WTC11 (cell line): ENCODE data around the gene TEK. TPM values are rescaled to one million over a fixed set of nuclear protein-coding genes. Genes with fewer than 3 reads are reported as not detected.

Source experiments
- ATAC-seq: fragments of 200-7000 bp; cut with Tn5 transposase; 2 replicates; pipeline ENCODE4 v1.10.0; 2021; ENCODE audit warnings: mild to moderate bottlenecking, moderate library complexity
- CTCF ChIA-PET: fragments of 300-600 bp; sonication (Branson Sonifier 250); formaldehyde crosslinking; loops from one replicate; lab custom pipeline; 2021; ENCODE audit warnings: antibody characterized with exemption; lab: Charles Lee
- POLR2A ChIA-PET: fragments of 350-600 bp; sonication (Branson Sonifier 250); formaldehyde crosslinking; loops from one replicate; lab custom pipeline; 2021; ENCODE audit warnings: antibody characterized with exemption; lab: Charles Lee
- DNase-seq: peaks from one replicate; pipeline ENCODE4 v3.0.0; 2021; ENCODE audit warnings: low spot score
- H3K27ac Mint-ChIP-seq: 2 replicates; pipeline ENCODE4 v1.8.0; 2021; ENCODE audit warnings: mixed read lengths
- H3K27me3 Mint-ChIP-seq: 2 replicates; pipeline ENCODE4 v1.8.0; 2021; ENCODE audit warnings: low read depth, mild to moderate bottlenecking, moderate library complexity, mixed read lengths
- H3K36me3 Mint-ChIP-seq: 2 replicates; pipeline ENCODE4 v1.8.0; 2021; ENCODE audit warnings: mixed read lengths
- H3K4me1 Mint-ChIP-seq: 2 replicates; pipeline ENCODE4 v1.8.0; 2022; ENCODE audit warnings: mixed read lengths
- H3K4me3 Mint-ChIP-seq: 2 replicates; pipeline ENCODE4 v1.8.0; 2021; ENCODE audit warnings: mild to moderate bottlenecking, moderate library complexity, mixed read lengths
- H3K9me3 Mint-ChIP-seq: 2 replicates; pipeline ENCODE4 v1.8.0; 2021; ENCODE audit warnings: mixed read lengths
- AFF4 ChIP-seq: sonication (generic); formaldehyde crosslinking; IDR thresholded peaks from 2 replicates; pipeline ENCODE4 v1.8.1; 2023; ENCODE audit warnings: mild to moderate bottlenecking, missing genetic modification reagents, borderline replicate concordance
- ATF1 ChIP-seq: sonication (generic); formaldehyde crosslinking; IDR thresholded peaks from 2 replicates; pipeline ENCODE4 v1.8.1; 2023; ENCODE audit warnings: mild to moderate bottlenecking, moderate library complexity, missing genetic modification reagents
- CREM ChIP-seq: sonication (generic); formaldehyde crosslinking; IDR thresholded peaks from 2 replicates; pipeline ENCODE4 v1.8.1; 2022; ENCODE audit warnings: mild to moderate bottlenecking, missing genetic modification reagents, moderate library complexity
- E2F1 ChIP-seq: sonication (generic); formaldehyde crosslinking; IDR thresholded peaks from 2 replicates; pipeline ENCODE4 v1.8.0; 2022; ENCODE audit warnings: mild to moderate bottlenecking, missing genetic modification reagents
- ETV6 ChIP-seq: sonication (generic); formaldehyde crosslinking; IDR thresholded peaks from 2 replicates; pipeline ENCODE4 v1.8.1; 2022; ENCODE audit warnings: mild to moderate bottlenecking, missing genetic modification reagents
- MAX ChIP-seq: sonication (generic); formaldehyde crosslinking; IDR thresholded peaks from 2 replicates; pipeline ENCODE4 v1.8.0; 2022; ENCODE audit warnings: mild to moderate bottlenecking, missing genetic modification reagents
- PRDM15 ChIP-seq: sonication (generic); formaldehyde crosslinking; IDR thresholded peaks from 2 replicates; pipeline ENCODE4 v1.8.0; 2022; ENCODE audit warnings: missing genetic modification reagents
- SMAD3 ChIP-seq: sonication (generic); formaldehyde crosslinking; IDR thresholded peaks from 2 replicates; pipeline ENCODE4 v1.8.0; 2022; ENCODE audit warnings: missing genetic modification reagents, mild to moderate bottlenecking, borderline replicate concordance
- SMAD4 ChIP-seq: sonication (generic); formaldehyde crosslinking; IDR thresholded peaks from 2 replicates; pipeline ENCODE4 v1.8.0; 2022; ENCODE audit warnings: mild to moderate bottlenecking, missing genetic modification reagents
- STAT6 ChIP-seq: sonication (generic); formaldehyde crosslinking; conservative IDR thresholded peaks from 2 replicates; pipeline ENCODE4 v1.8.1; 2023; ENCODE audit warnings: mild to moderate bottlenecking, low read depth, missing genetic modification reagents, moderate library complexity
- TEAD4 ChIP-seq: sonication (generic); formaldehyde crosslinking; IDR thresholded peaks from 2 replicates; pipeline ENCODE4 v1.8.0; 2022; ENCODE audit warnings: mild to moderate bottlenecking, missing genetic modification reagents
- USF2 ChIP-seq: sonication (generic); formaldehyde crosslinking; IDR thresholded peaks from 2 replicates; pipeline ENCODE4 v1.8.1; 2023; ENCODE audit warnings: mild to moderate bottlenecking, missing genetic modification reagents, moderate library complexity
- ZMAT4 ChIP-seq: fragments of 250-450 bp; sonication (Bioruptor Pico); IDR thresholded peaks from 2 replicates; pipeline ENCODE4 v1.9.0; 2021; ENCODE audit warnings: mild to moderate bottlenecking
- ZNF396 ChIP-seq: fragments of 250-450 bp; sonication (Bioruptor Pico); IDR thresholded peaks from 2 replicates; pipeline ENCODE4 v1.8.0; 2021; ENCODE audit warnings: mild to moderate bottlenecking, moderate library complexity, borderline replicate concordance
- ZNF512 ChIP-seq: sonication (generic); formaldehyde crosslinking; IDR thresholded peaks from 2 replicates; pipeline ENCODE4 v1.8.1; 2022; ENCODE audit warnings: missing genetic modification reagents, borderline replicate concordance
- total RNA-seq: library from RNA; stranded (reverse); gene quantifications from 3 replicates; pipeline ENCODE4 v1.2.3, GENCODE V29; 2021

Gene TEK
- total RNA-seq, 1 experiment from 2014 or later, result 3.1 TPM

- H3K27me3 Mint-ChIP-seq, result no peaks in the 10 kb centered on the region
- no peaks in the 10 kb centered on the region for H3K4me1 Mint-ChIP-seq
- ATAC-seq, result no peak
- H3K36me3 Mint-ChIP-seq, result no peaks in the 10 kb centered on the region
- TF ChIP-seq ATF1 (no peak), MAX (CRISPR knock-in tag) (no peak), USF2 (CRISPR knock-in tag) (no peak)
- TF ChIP-seq, all 79 proteins: peak for 0
- POLR2A ChIA-PET, result no interaction called here
- CTCF ChIA-PET, result no interaction called here
- Mint-ChIP-seq H3K27ac (no peak overlapping the region), H3K4me3 (no peak overlapping the region), H3K9me3 (peaks cover 12% of the 10 kb centered on the region)
- DNase-seq, result no peak
Measured at GRCh38 chr9:27179245-27179865, 70.3 kb downstream of the TEK start.

GRCh38 chr9:27181381-27181780, 72.4 kb downstream of the TEK start:
- no peak overlapping the region for H3K27ac Mint-ChIP-seq
- ChIA-PET POLR2A (no interaction called here), CTCF (no interaction called here)
- no peaks in the 10 kb centered on the region for H3K36me3 Mint-ChIP-seq
- DNase-seq (no peak), ATAC-seq (no peak)
- no peaks in the 10 kb centered on the region for H3K27me3 Mint-ChIP-seq
- H3K4me3 Mint-ChIP-seq, result no peak overlapping the region
- no peaks in the 10 kb centered on the region for H3K4me1 Mint-ChIP-seq
- H3K9me3 Mint-ChIP-seq, result peaks cover 8% of the 10 kb centered on the region
- no peak for TF ChIP-seq E2F1 (CRISPR knock-in tag)
- TF ChIP-seq STAT6 (CRISPR knock-in tag), result no peak
- no peak for TF ChIP-seq ZNF396 (CRISPR knock-in tag)
- TF ChIP-seq AFF4, result no peak
- no peak for TF ChIP-seq PRDM15 (CRISPR knock-in tag)
- TF ChIP-seq ETV6 (CRISPR knock-in tag), result no peak
- no peak for TF ChIP-seq USF2 (CRISPR knock-in tag)
- no peak for TF ChIP-seq ZNF512 (CRISPR knock-in tag)
- TF ChIP-seq SMAD4 (CRISPR knock-in tag), result no peak
- no peak for TF ChIP-seq SMAD3 (CRISPR knock-in tag)
- no peak for TF ChIP-seq CREM
- no peak for TF ChIP-seq ZMAT4 (CRISPR knock-in tag)
- no peak for TF ChIP-seq TEAD4 (CRISPR knock-in tag)
